Activated naive CD8-positive, alpha-beta T cell treated with anti-CD3 and anti-CD28 coated beads, Interleukin-2, amount 50 U/mL, for 16 hours (primary cell): Measurements from ENCODE around the gene PEAR1.

Source experiments
- DNase-seq: peaks from one replicate; pipeline ENCODE4 v3.0.0-alpha.2; 2020; ENCODE audit warnings: low read depth, low spot score

Gene PEAR1

GRCh38 chr1:156859523-156860112 lies 33.9 kb upstream of the PEAR1 start:
- no peak for DNase-seq

GRCh38 chr1:156860113-156860627 lies 33.3 kb upstream of the PEAR1 start:
- no peak for DNase-seq

- DNase-seq = no peak
Observed at GRCh38 chr1:156860628-156861423, 32.7 kb upstream of the PEAR1 start, which contains the start of gene NTRK1. Gene NTRK1, plus strand, starts transcription at chr1:156860865. Its CDS starts 70 bp downstream, at chr1:156860935.

GRCh38 chr1:156862584-156862983 lies 30.9 kb upstream of the PEAR1 start:
- no peak for DNase-seq

GRCh38 chr1:156862997-156863599 lies 30.4 kb upstream of the PEAR1 start:
- no peak for DNase-seq

- DNase-seq = no peak
Observed at GRCh38 chr1:156863631-156864030, 29.9 kb upstream of the PEAR1 start.

GRCh38 chr1:156864796-156865195 lies 28.7 kb upstream of the PEAR1 start:
- no peak for DNase-seq

GRCh38 chr1:156865258-156865657 lies 28.3 kb upstream of the PEAR1 start:
- DNase-seq = no peak

- no peak for DNase-seq
Observed at GRCh38 chr1:156865865-156866248, 27.7 kb upstream of the PEAR1 start.

- no peak for DNase-seq
Observed at GRCh38 chr1:156866249-156866909, 27.1 kb upstream of the PEAR1 start.

GRCh38 chr1:156868341-156868740 lies 25.2 kb upstream of the PEAR1 start:
- no peak for DNase-seq

GRCh38 chr1:156869455-156869854 lies 24.1 kb upstream of the PEAR1 start:
- DNase-seq = no peak

GRCh38 chr1:156873659-156874058 lies 19.9 kb upstream of the PEAR1 start:
- no peak for DNase-seq

- DNase-seq = no peak
Observed at GRCh38 chr1:156874142-156874541, 19.4 kb upstream of the PEAR1 start.

GRCh38 chr1:156874572-156875340 lies 18.8 kb upstream of the PEAR1 start:
- no peak for DNase-seq

GRCh38 chr1:156875341-156875615 lies 18.2 kb upstream of the PEAR1 start:
- DNase-seq = no peak

- no peak for DNase-seq
Observed at GRCh38 chr1:156876281-156876680, 17.2 kb upstream of the PEAR1 start.

GRCh38 chr1:156877433-156878170 lies 15.9 kb upstream of the PEAR1 start:
- no peak for DNase-seq

- DNase-seq = no peak
Observed at GRCh38 chr1:156879876-156880275, 13.6 kb upstream of the PEAR1 start.

- no peak for DNase-seq
Observed at GRCh38 chr1:156880473-156880872, 13.0 kb upstream of the PEAR1 start.

GRCh38 chr1:156881101-156881500 lies 12.4 kb upstream of the PEAR1 start:
- no peak for DNase-seq
